Erythroblast (primary cell): ENCODE data around the gene SYCP3.

ENCODE experiments used
- GATA1 ChIP-seq: IDR thresholded peaks from 2 replicates; pipeline ENCODE4 v1.6.1; 2011; ENCODE audit warnings: low read depth, mild to moderate bottlenecking, control low read depth, low read length, moderate library complexity
- POLR2A ChIP-seq: IDR thresholded peaks from 2 replicates; pipeline ENCODE4 v1.6.1; 2011; ENCODE audit warnings: mild to moderate bottlenecking, low read length

GRCh38 chr12:101713059-101713682, 26.1 kb downstream of the SYCP3 start:
- TF ChIP-seq POLR2A (no peak), GATA1 (no peak)
